Measurements from ENCODE around the gene AKAIN1. TPM values are rescaled to one million over a fixed set of nuclear protein-coding genes. Genes with fewer than 3 reads are reported as not detected.

AKAIN1 gene
- total and polyA plus RNA-seq, 2 of the 8 experiments (the other 6 are each of a cell fraction or from before 2014, with no cell fraction given): not detected

DNA sequence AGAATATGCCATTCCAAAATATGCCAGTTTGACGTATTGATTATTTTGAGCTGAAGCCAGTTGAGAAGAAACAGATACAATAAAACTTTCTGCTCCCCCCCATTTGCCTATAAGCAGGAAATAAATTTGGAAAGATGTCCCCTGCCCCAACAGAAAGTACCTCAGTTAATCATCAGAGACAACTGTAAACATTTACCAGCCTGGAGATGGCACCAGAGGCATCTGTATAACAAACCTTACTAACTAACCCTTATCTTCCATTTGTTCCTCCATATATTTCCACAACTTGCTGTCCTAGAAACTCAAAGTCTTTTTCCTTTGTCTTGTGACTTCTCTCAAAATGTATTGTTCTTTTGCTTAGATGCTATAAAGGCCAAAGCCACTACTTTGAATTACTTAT is 93.8 kb downstream of the AKAIN1 start:
- no peak for TF ChIP-seq POU5F1 (IDR thresholded peaks at IDR 0.05; ENCODE audit: low read depth, low read length)
- TF ChIP-seq, protein P1, sequence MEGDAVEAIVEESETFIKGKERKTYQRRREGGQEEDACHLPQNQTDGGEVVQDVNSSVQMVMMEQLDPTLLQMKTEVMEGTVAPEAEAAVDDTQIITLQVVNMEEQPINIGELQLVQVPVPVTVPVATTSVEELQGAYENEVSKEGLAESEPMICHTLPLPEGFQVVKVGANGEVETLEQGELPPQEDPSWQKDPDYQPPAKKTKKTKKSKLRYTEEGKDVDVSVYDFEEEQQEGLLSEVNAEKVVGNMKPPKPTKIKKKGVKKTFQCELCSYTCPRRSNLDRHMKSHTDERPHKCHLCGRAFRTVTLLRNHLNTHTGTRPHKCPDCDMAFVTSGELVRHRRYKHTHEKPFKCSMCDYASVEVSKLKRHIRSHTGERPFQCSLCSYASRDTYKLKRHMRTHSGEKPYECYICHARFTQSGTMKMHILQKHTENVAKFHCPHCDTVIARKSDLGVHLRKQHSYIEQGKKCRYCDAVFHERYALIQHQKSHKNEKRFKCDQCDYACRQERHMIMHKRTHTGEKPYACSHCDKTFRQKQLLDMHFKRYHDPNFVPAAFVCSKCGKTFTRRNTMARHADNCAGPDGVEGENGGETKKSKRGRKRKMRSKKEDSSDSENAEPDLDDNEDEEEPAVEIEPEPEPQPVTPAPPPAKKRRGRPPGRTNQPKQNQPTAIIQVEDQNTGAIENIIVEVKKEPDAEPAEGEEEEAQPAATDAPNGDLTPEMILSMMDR (IDR thresholded peaks at IDR 0.05; ENCODE audit: control extremely low read depth in 1 of 3, insufficient read depth in 1 of 3, low read depth in 1 of 3, low read length in 3 of 3): peak in 1 of 3 experiments; percentile 5; a peak in 2 of 4 replicates
- TF ChIP-seq RAD21 (IDR thresholded peaks at IDR 0.05 in 1 of 2, conservative IDR thresholded peaks at IDR 0.05 in 1 of 2; ENCODE audit: low read depth in 2 of 2, low read length in 2 of 2): peak; percentile 21 to 35; a peak in 3 of 4 replicates
- no peak overlapping the region for H3K9ac ChIP-seq (replicated peaks in 1 of 4; ENCODE audit: extremely low read depth in 1 of 4, low read depth in 3 of 4, low read length in 3 of 4)
- H3K27me3 ChIP-seq (replicated peaks in 1 of 4; ENCODE audit: control insufficient read depth in 3 of 4, extremely low read depth in 1 of 4, insufficient read depth in 3 of 4, low read length in 3 of 4): no peaks in the 10 kb centered on the region
- no peaks in the 10 kb centered on the region for H3K79me1 ChIP-seq (ENCODE audit: low read depth, low read length)
- no peak overlapping the region for H3K23ac ChIP-seq (ENCODE audit: insufficient read length)
- H4K5ac ChIP-seq (ENCODE audit: insufficient read length, low read depth, low read length): no peak overlapping the region
- no peak overlapping the region for H2BK120ac ChIP-seq (replicated peaks; ENCODE audit: low read depth, low read length)
- DNase-seq (ENCODE audit: low read depth in 1 of 2, low spot score in 2 of 2) (no peak), FAIRE-seq (no peak)
- H3K4me2 ChIP-seq (ENCODE audit: insufficient read depth in 1 of 2, low read depth in 2 of 2, low read length in 2 of 2): no peak overlapping the region
- no peak overlapping the region for H4K91ac ChIP-seq (replicated peaks; ENCODE audit: insufficient read length, low read length)
- ChIA-PET POLR2A (ENCODE audit: partially characterized antibody) (no interaction called here), CTCF (ENCODE audit: partially characterized antibody) (interaction anchor here (0.8 to 1.0 kb wide), 3 partner anchors 30 to 111 kb away, joined by 3 read pairs; no protein-coding TSS in a partner anchor)
- H3K4me3 ChIP-seq (ENCODE audit: extremely low read depth in 1 of 4, insufficient read depth in 2 of 4, low read depth in 3 of 4, low read length in 4 of 4): no peak overlapping the region
- WGBS, 2 experiments (ENCODE audit: extremely low coverage in 1 of 2, insufficient coverage in 1 of 2, insufficient read length in 1 of 2, insufficient replicate concordance in 2 of 2, low coverage in 1 of 2, low lambda C conversion rate in 2 of 2, missing lambda C conversion rate in 1 of 2): 88% methylated on average over 1 of the region's 1 CpG; no CpG with 5 or more reads in 1 of the 2 experiments
- H3K14ac ChIP-seq (ENCODE audit: insufficient read length): no peak overlapping the region
- no peak overlapping the region for H2AFZ ChIP-seq (ENCODE audit: low read length)
- H2BK12ac ChIP-seq (ENCODE audit: low read depth, low read length): no peak overlapping the region
- peaks cover 0 to 2% of the 10 kb centered on the region in 2 experiments; a peak in 1 of 4 replicates for H3K9me3 ChIP-seq (ENCODE audit: insufficient read depth in 2 of 2, low read depth in 1 of 2, low read length in 1 of 2)
- peaks cover 0 to 4% (median 0%) of the 10 kb centered on the region in 4 experiments; a peak in 2 of 7 replicates for H3K4me1 ChIP-seq (replicated peaks in 1 of 4; ENCODE audit: control insufficient read depth in 3 of 4, insufficient read depth in 4 of 4, low read length in 3 of 4)
- no peak overlapping the region for H3K18ac ChIP-seq (ENCODE audit: extremely low read depth, low read length)
- H3K27ac ChIP-seq (ENCODE audit: low read depth, low read length): no peak overlapping the region
- H3K56ac ChIP-seq (replicated peaks; ENCODE audit: insufficient read length, low read depth, low read length): no peak overlapping the region
- no peaks in the 10 kb centered on the region for H3K79me2 ChIP-seq (ENCODE audit: control insufficient read depth in 1 of 2, insufficient read depth in 2 of 2, low read length in 2 of 2)
- H4K8ac ChIP-seq (ENCODE audit: extremely low read depth, insufficient read depth, low read length): no peak overlapping the region
- H3K23me2 ChIP-seq (ENCODE audit: low read depth, low read length): no peaks in the 10 kb centered on the region
- H3K4ac ChIP-seq (replicated peaks; ENCODE audit: insufficient read length, low read depth, low read length): no peak overlapping the region
- H2BK15ac ChIP-seq (ENCODE audit: low read length): no peak overlapping the region
- no peak overlapping the region for H2BK20ac ChIP-seq (ENCODE audit: low read length)
- H2AK5ac ChIP-seq (ENCODE audit: low read depth, low read length): no peak overlapping the region
- H2BK5ac ChIP-seq (ENCODE audit: low read depth, low read length): no peak overlapping the region
- H4K20me1 ChIP-seq (replicated peaks in 1 of 2; ENCODE audit: control insufficient read depth in 1 of 2, insufficient read depth in 2 of 2, low read length in 2 of 2): no peaks in the 10 kb centered on the region
- H3K36me3 ChIP-seq (ENCODE audit: control insufficient read depth in 2 of 4, insufficient read depth in 4 of 4, low read length in 3 of 4): no peaks in the 10 kb centered on the region; a peak in 1 of 8 replicates
